Measurements from ENCODE around the gene DDX39B. TPM values are rescaled to one million over a fixed set of nuclear protein-coding genes. Genes with fewer than 3 reads are reported as not detected.

DDX39B gene
- total and polyA plus RNA-seq, 2 of the 4 experiments (the other 2 are of a cell fraction): 371 to 796 TPM

DNA sequence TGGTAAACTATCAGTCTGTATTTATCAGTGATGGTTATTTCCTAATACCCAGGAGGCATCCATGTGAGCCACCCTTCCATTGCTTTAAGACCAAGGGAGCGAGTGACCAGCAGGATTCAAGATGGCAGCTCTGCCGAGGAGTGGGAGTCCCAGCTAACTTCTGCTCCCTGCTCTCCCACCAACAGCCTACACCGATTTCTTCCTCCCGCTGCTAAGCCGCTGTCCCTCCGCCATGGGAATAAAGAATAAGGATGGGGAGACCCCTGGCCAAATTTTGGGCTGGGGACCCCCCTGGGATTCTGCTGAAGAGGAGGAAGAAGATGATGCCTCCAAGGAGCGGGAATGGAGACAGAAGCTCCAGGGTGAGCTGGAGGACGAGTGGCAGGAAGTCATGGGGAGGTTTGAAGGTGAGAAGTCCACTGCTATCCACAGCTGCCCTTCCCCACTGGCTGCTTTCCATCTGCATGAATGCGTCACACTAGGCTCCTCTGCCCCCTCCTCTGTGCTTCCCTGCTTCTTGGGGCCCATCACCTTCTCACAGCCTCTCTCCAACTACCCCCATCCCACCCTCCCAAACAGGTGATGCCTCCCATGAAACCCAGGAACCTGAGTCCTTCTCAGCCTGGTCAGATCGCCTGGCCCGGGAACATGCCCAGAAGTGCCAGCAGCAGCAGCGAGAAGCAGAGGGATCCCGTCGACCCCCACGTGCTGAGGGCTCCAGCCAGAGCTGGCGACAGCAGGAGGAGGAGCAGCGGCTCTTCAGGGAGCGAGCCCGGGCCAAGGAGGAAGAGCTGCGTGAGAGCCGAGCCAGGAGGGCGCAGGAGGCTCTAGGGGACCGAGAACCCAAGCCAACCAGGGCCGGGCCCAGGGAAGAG lies 15.9 kb upstream of the DDX39B start:
- peaks cover 19% of the 10 kb centered on the region; the same call in 1 of the 2 replicates for H3K9me1 ChIP-seq (ENCODE audit: insufficient read depth, low read length)
- in situ Hi-C loops (cut with MboI; ENCODE audit: low sequenced_read_pairs): no loop called here
- H3K23ac ChIP-seq (ENCODE audit: low read depth, low read length): no peak overlapping the region
- no peak overlapping the region for H3K14ac ChIP-seq (replicated peaks; ENCODE audit: low read depth, low read length)
- no peaks in the 10 kb centered on the region for H3K27me3 ChIP-seq (ENCODE audit: control insufficient read depth, insufficient read depth, low read length)
- ChIA-PET CTCF (no interaction called here), POLR2A (ENCODE audit: unreplicated experiment) (no interaction called here)
- H3K18ac ChIP-seq (ENCODE audit: low read depth, low read length): no peak overlapping the region
- H3K4ac ChIP-seq (ENCODE audit: low read depth, low read length): no peak overlapping the region
- no peak overlapping the region for H4K5ac ChIP-seq (ENCODE audit: low read depth, low read length)
- TF ChIP-seq RAD21 (IDR thresholded peaks at IDR 0.05; ENCODE audit: low read length) (no peak), FOS (IDR thresholded peaks at IDR 0.05; ENCODE audit: low read depth, low read length) (no peak), SMC3 (IDR thresholded peaks at IDR 0.05; ENCODE audit: low read depth, low read length) (no peak), RFX5 (IDR thresholded peaks at IDR 0.05; ENCODE audit: low read depth, low read length) (no peak), CEBPB (IDR thresholded peaks at IDR 0.05; ENCODE audit: low read depth, low read length) (no peak), BHLHE40 (IDR thresholded peaks at IDR 0.05; ENCODE audit: low read depth, low read length) (no peak), POLR2A (IDR thresholded peaks at IDR 0.05; ENCODE audit: low read depth, low read length) (no peak), CHD1 (IDR thresholded peaks at IDR 0.05; ENCODE audit: low read depth, low read length) (no peak), MAFK (IDR thresholded peaks at IDR 0.05; ENCODE audit: low read depth, low read length) (no peak)
- TF ChIP-seq, protein P1, sequence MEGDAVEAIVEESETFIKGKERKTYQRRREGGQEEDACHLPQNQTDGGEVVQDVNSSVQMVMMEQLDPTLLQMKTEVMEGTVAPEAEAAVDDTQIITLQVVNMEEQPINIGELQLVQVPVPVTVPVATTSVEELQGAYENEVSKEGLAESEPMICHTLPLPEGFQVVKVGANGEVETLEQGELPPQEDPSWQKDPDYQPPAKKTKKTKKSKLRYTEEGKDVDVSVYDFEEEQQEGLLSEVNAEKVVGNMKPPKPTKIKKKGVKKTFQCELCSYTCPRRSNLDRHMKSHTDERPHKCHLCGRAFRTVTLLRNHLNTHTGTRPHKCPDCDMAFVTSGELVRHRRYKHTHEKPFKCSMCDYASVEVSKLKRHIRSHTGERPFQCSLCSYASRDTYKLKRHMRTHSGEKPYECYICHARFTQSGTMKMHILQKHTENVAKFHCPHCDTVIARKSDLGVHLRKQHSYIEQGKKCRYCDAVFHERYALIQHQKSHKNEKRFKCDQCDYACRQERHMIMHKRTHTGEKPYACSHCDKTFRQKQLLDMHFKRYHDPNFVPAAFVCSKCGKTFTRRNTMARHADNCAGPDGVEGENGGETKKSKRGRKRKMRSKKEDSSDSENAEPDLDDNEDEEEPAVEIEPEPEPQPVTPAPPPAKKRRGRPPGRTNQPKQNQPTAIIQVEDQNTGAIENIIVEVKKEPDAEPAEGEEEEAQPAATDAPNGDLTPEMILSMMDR (conservative IDR thresholded peaks at IDR 0.05; ENCODE audit: low read depth, low read length): no peak
- TF ChIP-seq, protein P2, sequence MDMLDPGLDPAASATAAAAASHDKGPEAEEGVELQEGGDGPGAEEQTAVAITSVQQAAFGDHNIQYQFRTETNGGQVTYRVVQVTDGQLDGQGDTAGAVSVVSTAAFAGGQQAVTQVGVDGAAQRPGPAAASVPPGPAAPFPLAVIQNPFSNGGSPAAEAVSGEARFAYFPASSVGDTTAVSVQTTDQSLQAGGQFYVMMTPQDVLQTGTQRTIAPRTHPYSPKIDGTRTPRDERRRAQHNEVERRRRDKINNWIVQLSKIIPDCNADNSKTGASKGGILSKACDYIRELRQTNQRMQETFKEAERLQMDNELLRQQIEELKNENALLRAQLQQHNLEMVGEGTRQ (IDR thresholded peaks at IDR 0.05; ENCODE audit: low read depth, low read length): no peak
- ATAC-seq (ENCODE audit: low read depth) (no peak), DNase-seq (no peak)
- H3K79me1 ChIP-seq (ENCODE audit: low read depth in 1 of 2, low read length in 2 of 2): peaks cover 12 to 26% of the 10 kb centered on the region in 2 experiments
- H2BK15ac ChIP-seq (ENCODE audit: low read depth, low read length): no peak overlapping the region
- no peak overlapping the region for H2BK120ac ChIP-seq (ENCODE audit: low read depth, low read length)
- no peak overlapping the region for H2AK9ac ChIP-seq (replicated peaks; ENCODE audit: low read depth, low read length, poor library complexity)
- H2AFZ ChIP-seq (replicated peaks; ENCODE audit: low read length, poor library complexity): no peak overlapping the region
- dilution Hi-C loops (cut with HindIII; ENCODE audit: low sequenced_read_pairs, unreplicated experiment): no loop called here
- H3K27ac ChIP-seq (ENCODE audit: insufficient read depth, low read length): no peak overlapping the region
- H3K56ac ChIP-seq (ENCODE audit: extremely low read depth, insufficient read depth, low read length): no peak overlapping the region
- H3K4me1 ChIP-seq (ENCODE audit: control insufficient read depth, insufficient read depth, low read length): peaks cover 18% of the 10 kb centered on the region
- no peak overlapping the region for H4K8ac ChIP-seq (ENCODE audit: low read depth in 2 of 2, low read length in 2 of 2)
- no peak overlapping the region for H3K4me2 ChIP-seq (ENCODE audit: low read depth, low read length)
- no peak overlapping the region for H2AK5ac ChIP-seq (ENCODE audit: low read depth, low read length)
- no peak overlapping the region for H2BK5ac ChIP-seq (ENCODE audit: low read depth, low read length, poor library complexity, severe bottlenecking)
- H3K9ac ChIP-seq (ENCODE audit: low read depth, low read length): no peak overlapping the region
- WGBS, 2 experiments (ENCODE audit: extremely low coverage in 2 of 2, insufficient read length in 1 of 2): 69% methylated on average over 5 of the region's 24 CpGs; no CpG with 5 or more reads in 1 of the 2 experiments
- intact Hi-C loops (cut with micrococcal nuclease): no loop called here
- no TSS peak for BruUV-seq (replicated peaks)
- H2BK20ac ChIP-seq (ENCODE audit: low read depth, low read length): no peak overlapping the region
- peaks cover 33% of the 10 kb centered on the region for H3K36me3 ChIP-seq (ENCODE audit: control insufficient read depth, insufficient read depth, low read length)
- no peaks in the 10 kb centered on the region for H3K9me3 ChIP-seq (ENCODE audit: control insufficient read depth, insufficient read depth, low read length)
- H4K91ac ChIP-seq (ENCODE audit: insufficient read depth, low read depth, low read length): no peak overlapping the region
- H3K4me3 ChIP-seq (ENCODE audit: insufficient read depth, low read depth, low read length): no peak overlapping the region
- no peaks in the 10 kb centered on the region for H4K20me1 ChIP-seq (ENCODE audit: insufficient read depth, low read length)
